HFF-Myc (cell line): ENCODE results near the gene NTPCR.

ENCODE experiments used
- DNase-seq: peaks from one replicate; pipeline ENCODE4 v3.0.0-alpha.2; 2011; ENCODE audit warnings: low read depth; ENCODE audit errors: extremely low read depth
- H3K4me3 ChIP-seq: replicated peaks from 2 replicates; pipeline ENCODE4 v1.5.1; 2011; ENCODE audit warnings: low read depth, mild to moderate bottlenecking, control low read depth, low read length
- CTCF ChIP-seq: IDR thresholded peaks from 2 replicates; pipeline ENCODE4 v1.5.1; 2012; ENCODE audit warnings: mild to moderate bottlenecking, low read depth, low read length, control low read depth; ENCODE audit errors: missing control alignments

NTPCR gene

GRCh38 chr1:232927830-232928505, 22.4 kb upstream of the NTPCR start:
- no peak overlapping the region for H3K4me3 ChIP-seq
- DNase-seq: no peak
- TF ChIP-seq CTCF: no peak

GRCh38 chr1:232932486-232933425, 17.7 kb upstream of the NTPCR start:
- DNase-seq: no peak
- no peak for TF ChIP-seq CTCF
- no peak overlapping the region for H3K4me3 ChIP-seq

GRCh38 chr1:232936941-232937340, 13.5 kb upstream of the NTPCR start:
- no peak for TF ChIP-seq CTCF
- DNase-seq: no peak
- no peak overlapping the region for H3K4me3 ChIP-seq

- no peak overlapping the region for H3K4me3 ChIP-seq
- TF ChIP-seq CTCF: no peak
- DNase-seq: no peak
These were observed 12.6 kb upstream of the NTPCR start for GRCh38 chr1:232937741-232938375.

- DNase-seq: no peak
- no peak for TF ChIP-seq CTCF
- no peak overlapping the region for H3K4me3 ChIP-seq
These were observed 11.5 kb upstream of the NTPCR start for GRCh38 chr1:232938926-232939325.

GRCh38 chr1:232939748-232940147, 10.7 kb upstream of the NTPCR start:
- no peak for TF ChIP-seq CTCF
- DNase-seq: no peak
- no peak overlapping the region for H3K4me3 ChIP-seq
